ENCODE data around the gene UST.

- TF ChIP-seq GABPA (IDR thresholded peaks at IDR 0.05; ENCODE audit: borderline replicate concordance, insufficient read depth, low read length): no peak
- no peak for TF ChIP-seq BRCA1 (IDR thresholded peaks at IDR 0.05; ENCODE audit: low read depth, low read length)
- TF ChIP-seq SUZ12 (IDR thresholded peaks at IDR 0.05; ENCODE audit: low read length): no peak
- no peak for TF ChIP-seq CHD2 (IDR thresholded peaks at IDR 0.05; ENCODE audit: low read length)
- no peak for TF ChIP-seq YY1 (IDR thresholded peaks at IDR 0.05; ENCODE audit: low read depth, low read length)
- TF ChIP-seq CTCF (IDR thresholded peaks at IDR 0.05; ENCODE audit: control extremely low read depth in 1 of 3, insufficient read depth in 1 of 3, low read depth in 1 of 3, low read length in 3 of 3): no peak
- TF ChIP-seq EZH2 (IDR thresholded peaks at IDR 0.05; ENCODE audit: low read depth, low read length, severe bottlenecking): no peak
- no peak for TF ChIP-seq EP300 (IDR thresholded peaks at IDR 0.05; ENCODE audit: borderline replicate concordance in 1 of 2, low read depth in 2 of 2, low read length in 2 of 2)
- TF ChIP-seq POU5F1 (IDR thresholded peaks at IDR 0.05; ENCODE audit: low read depth, low read length): no peak
- no peak for TF ChIP-seq TAF1 (IDR thresholded peaks at IDR 0.05; ENCODE audit: low read depth, low read length)
These were observed 37.3 kb upstream of the UST start for GRCh38 chr6:148709577-148709976.

Data from H1 (cell line).